Measurements from ENCODE around the gene DLG2. TPM values are rescaled to one million over a fixed set of nuclear protein-coding genes. Genes with fewer than 3 reads are reported as not detected.
A peak's percentile ranks its signal among the peaks of the same experiment; 100 is the strongest.

The DLG2 gene
- total RNA-seq, 4 donors from 2014 or later, result 37.9 to 71.5 (median 44.9) TPM

DNA sequence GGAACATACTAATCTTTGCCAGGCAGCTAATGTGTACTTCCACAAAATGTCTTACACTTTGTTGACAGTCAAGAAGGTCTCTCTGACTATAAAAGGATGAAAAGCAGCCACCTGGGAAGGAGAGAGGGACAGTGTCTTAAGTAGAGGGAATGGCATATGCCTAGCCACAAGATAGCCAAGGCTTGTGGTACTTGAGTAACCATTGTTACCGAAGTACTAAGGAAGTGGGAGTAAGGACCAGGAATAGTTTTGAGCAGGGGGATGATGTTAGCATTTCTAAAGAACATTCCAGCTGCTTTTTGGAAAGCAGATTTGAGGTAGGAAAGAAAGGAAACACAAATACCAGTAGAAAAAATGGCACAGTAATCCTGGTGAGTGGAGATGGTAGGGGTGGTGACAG, 24.0 kb upstream of the DLG2 start:
- peaks cover 28% of the 10 kb centered on the region for H3K4me1 ChIP-seq
- no peak overlapping the region for H3K4me3 ChIP-seq
- 96% methylated on average over 1 of the region's 1 CpG for WGBS
- H3K27ac ChIP-seq, result no peak overlapping the region
- TF ChIP-seq POLR2AphosphoS5 (IDR thresholded peaks at IDR 0.05) (no peak), EP300 (IDR thresholded peaks at IDR 0.05) (no peak), POLR2A (IDR thresholded peaks at IDR 0.05) (no peak)
- TF ChIP-seq, protein P1, sequence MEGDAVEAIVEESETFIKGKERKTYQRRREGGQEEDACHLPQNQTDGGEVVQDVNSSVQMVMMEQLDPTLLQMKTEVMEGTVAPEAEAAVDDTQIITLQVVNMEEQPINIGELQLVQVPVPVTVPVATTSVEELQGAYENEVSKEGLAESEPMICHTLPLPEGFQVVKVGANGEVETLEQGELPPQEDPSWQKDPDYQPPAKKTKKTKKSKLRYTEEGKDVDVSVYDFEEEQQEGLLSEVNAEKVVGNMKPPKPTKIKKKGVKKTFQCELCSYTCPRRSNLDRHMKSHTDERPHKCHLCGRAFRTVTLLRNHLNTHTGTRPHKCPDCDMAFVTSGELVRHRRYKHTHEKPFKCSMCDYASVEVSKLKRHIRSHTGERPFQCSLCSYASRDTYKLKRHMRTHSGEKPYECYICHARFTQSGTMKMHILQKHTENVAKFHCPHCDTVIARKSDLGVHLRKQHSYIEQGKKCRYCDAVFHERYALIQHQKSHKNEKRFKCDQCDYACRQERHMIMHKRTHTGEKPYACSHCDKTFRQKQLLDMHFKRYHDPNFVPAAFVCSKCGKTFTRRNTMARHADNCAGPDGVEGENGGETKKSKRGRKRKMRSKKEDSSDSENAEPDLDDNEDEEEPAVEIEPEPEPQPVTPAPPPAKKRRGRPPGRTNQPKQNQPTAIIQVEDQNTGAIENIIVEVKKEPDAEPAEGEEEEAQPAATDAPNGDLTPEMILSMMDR (IDR thresholded peaks at IDR 0.05), result no peak
- H3K36me3 ChIP-seq, result peaks cover 17% of the 10 kb centered on the region
- no peaks in the 10 kb centered on the region for H3K27me3 ChIP-seq
- H3K9me3 ChIP-seq, result no peaks in the 10 kb centered on the region
- DNase-seq (ENCODE audit: low spot score in 2 of 2), result no peak

DNA sequence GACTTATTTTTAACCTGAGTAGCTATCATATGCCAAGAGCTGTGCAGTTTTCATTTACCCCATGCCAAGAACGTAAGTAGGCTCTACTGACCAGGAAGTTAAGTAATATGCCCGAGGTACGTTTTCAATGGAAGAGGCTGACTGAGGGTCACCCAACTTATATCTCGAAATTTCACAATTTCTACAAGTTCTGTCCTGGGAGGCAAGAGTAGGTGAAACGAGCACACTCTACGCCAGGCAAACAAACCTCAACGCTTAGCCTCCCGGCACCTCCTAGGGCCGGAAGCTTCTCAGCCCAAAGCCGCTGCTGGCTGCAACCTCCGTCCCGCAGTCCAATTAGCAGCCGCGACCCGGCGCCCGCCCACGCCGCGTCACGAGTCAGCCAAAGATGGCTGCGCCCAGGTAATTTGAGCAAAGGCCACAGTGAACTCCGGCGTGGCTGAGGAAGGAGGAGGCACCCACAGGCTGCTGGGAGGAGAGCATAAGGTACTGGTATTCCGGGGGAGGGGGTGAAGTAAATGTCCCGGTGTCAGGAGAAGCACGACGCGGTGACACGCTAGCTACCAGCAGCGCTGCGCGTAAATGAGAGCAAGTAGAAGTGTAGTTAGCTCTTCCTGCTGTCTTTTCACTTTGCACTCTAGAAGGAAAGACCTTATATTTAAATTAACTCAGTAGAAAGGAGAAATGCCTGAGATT, 20.6 kb upstream of the DLG2 start, which contains the start of gene TMEM126A:
Gene TMEM126A (plus strand): TSS at position 364 of the 696 bp plus-strand sequence. CDS start 2,289 bp downstream, outside the sequence.
- peaks cover 7% of the 10 kb centered on the region for H3K36me3 ChIP-seq

GRCh38 chr11:85647078-85647477, 19.9 kb upstream of the DLG2 start:
- H3K27ac ChIP-seq, result peak overlapping the region; percentile 82
- no peak for DNase-seq (ENCODE audit: low spot score in 2 of 2)
- TF ChIP-seq POLR2AphosphoS5 (IDR thresholded peaks at IDR 0.05) (no peak), POLR2A (IDR thresholded peaks at IDR 0.05) (no peak), EP300 (IDR thresholded peaks at IDR 0.05) (no peak)
- TF ChIP-seq, protein P1 (IDR thresholded peaks at IDR 0.05), result no peak
- WGBS, result 38% methylated on average over 2 of the region's 2 CpGs
- peaks cover 5% of the 10 kb centered on the region for H3K36me3 ChIP-seq
- H3K4me3 ChIP-seq, result peak overlapping the region; percentile 71
- no peaks in the 10 kb centered on the region for H3K9me3 ChIP-seq
- peaks cover 28% of the 10 kb centered on the region for H3K4me1 ChIP-seq
- H3K27me3 ChIP-seq, result no peaks in the 10 kb centered on the region

More for the DNA sequence above, 20.6 kb upstream of the DLG2 start, which contains the start of gene TMEM126A:
- DNase-seq (ENCODE audit: low spot score in 2 of 2), result peak; percentile 93 to 94
- H3K27me3 ChIP-seq, result no peaks in the 10 kb centered on the region
- no peaks in the 10 kb centered on the region for H3K9me3 ChIP-seq
- peak within 1 kb of the TSS; percentile 82 for H3K27ac ChIP-seq
- 1% methylated on average over 33 of the region's 33 CpGs for WGBS
- peak within 1 kb of the TSS; percentile 71 for H3K4me3 ChIP-seq
- peaks cover 28% of the 10 kb centered on the region for H3K4me1 ChIP-seq
- TF ChIP-seq POLR2AphosphoS5 (IDR thresholded peaks at IDR 0.05), result peak in 2 of 3 donors; percentile 22 to 76
- TF ChIP-seq POLR2A (IDR thresholded peaks at IDR 0.05), result peak in 1 of 2 donors; percentile 57
- TF ChIP-seq EP300 (IDR thresholded peaks at IDR 0.05), result no peak
- TF ChIP-seq, protein P1 (IDR thresholded peaks at IDR 0.05), result no peak

DNA sequence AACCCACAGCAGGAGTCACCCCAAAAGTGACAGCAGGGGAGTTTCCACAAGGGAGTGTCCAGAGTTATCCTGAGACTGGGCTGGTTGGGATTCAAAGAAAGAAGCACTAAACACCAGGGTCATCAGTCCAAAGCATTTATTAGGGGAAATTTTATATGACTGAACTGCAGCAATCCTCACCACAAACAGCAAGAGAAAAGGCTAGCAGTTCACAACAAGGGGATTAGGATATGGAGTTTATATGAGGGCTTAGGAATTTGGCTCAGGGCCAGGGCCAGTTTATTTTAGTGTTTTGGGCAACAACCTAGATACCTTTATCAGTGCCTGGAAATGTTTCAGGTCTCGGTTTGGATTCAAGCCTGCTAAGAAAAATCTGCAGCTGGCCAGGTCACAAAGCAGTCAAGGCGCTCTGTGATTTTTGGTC, 16.1 kb upstream of the DLG2 start:
- 24% methylated on average over 2 of the region's 2 CpGs for WGBS
- peaks cover 5% of the 10 kb centered on the region for H3K36me3 ChIP-seq
- TF ChIP-seq EP300 (IDR thresholded peaks at IDR 0.05), result no peak
- no peak for TF ChIP-seq POLR2A (IDR thresholded peaks at IDR 0.05)
- TF ChIP-seq, protein P1 (IDR thresholded peaks at IDR 0.05), result no peak
- TF ChIP-seq POLR2AphosphoS5 (IDR thresholded peaks at IDR 0.05), result no peak
- no peak for DNase-seq (ENCODE audit: low spot score in 2 of 2)
- H3K4me1 ChIP-seq, result peaks cover 11% of the 10 kb centered on the region
- H3K4me3 ChIP-seq, result no peak overlapping the region
- no peaks in the 10 kb centered on the region for H3K27me3 ChIP-seq
- no peak overlapping the region for H3K27ac ChIP-seq
- H3K9me3 ChIP-seq, result no peaks in the 10 kb centered on the region

- WGBS, result 72% methylated on average over 3 of the region's 3 CpGs
- Histone ChIP-seq H3K9me3 (no peaks in the 10 kb centered on the region), H3K4me3 (no peak overlapping the region), H3K36me3 (peaks cover 42% of the 10 kb centered on the region), H3K27ac (no peak overlapping the region), H3K4me1 (peaks cover 8% of the 10 kb centered on the region), H3K27me3 (no peaks in the 10 kb centered on the region)
- no peak for DNase-seq (ENCODE audit: low spot score in 2 of 2)
- TF ChIP-seq POLR2AphosphoS5 (IDR thresholded peaks at IDR 0.05), result no peak
- no peak for TF ChIP-seq POLR2A (IDR thresholded peaks at IDR 0.05)
- no peak for TF ChIP-seq EP300 (IDR thresholded peaks at IDR 0.05)
- TF ChIP-seq, protein P1 (IDR thresholded peaks at IDR 0.05), result no peak
These were observed 7.6 kb upstream of the DLG2 start for GRCh38 chr11:85634747-85635146.

Data from suprapubic skin (tissue), 4 donors.